Stimulated activated CD8-positive, alpha-beta memory T cell treated with anti-CD3 and anti-CD28 coated beads, Interleukin-7, amount 100 ng/mL, for 4 hours (primary cell): Measurements from ENCODE around the gene PADI3.
"Not testable (repeated sequence)": the region's sequence is repeated elsewhere in the genome, so short reads cannot be mapped to it uniquely, and the experiment has no call there.

Source experiments
- DNase-seq, 2 donors: peaks; one replicate each; pipeline ENCODE4 v3.0.0-alpha.2; 2020; ENCODE audit warnings: low read depth in 2 of 2

Gene PADI3

GRCh38 chr1:17241011-17241779 is 7.7 kb upstream of the PADI3 start:
- not testable (repeated sequence) for DNase-seq

DNA sequence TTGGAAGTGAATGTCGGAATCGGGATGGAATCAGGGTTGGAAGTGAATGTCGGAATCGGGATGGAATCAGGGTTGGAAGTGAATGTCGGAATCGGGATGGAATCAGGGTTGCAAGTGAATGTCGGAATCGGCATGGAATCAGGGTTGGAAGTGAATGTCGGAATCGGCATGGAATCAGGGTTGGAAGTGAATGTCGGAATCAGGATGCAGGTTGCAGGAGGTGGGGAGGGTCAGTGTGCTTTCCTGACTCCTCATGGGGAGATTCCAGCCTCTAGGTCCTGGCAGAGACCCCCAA is 7.2 kb upstream of the PADI3 start:
- DNase-seq: not testable (repeated sequence)

DNA sequence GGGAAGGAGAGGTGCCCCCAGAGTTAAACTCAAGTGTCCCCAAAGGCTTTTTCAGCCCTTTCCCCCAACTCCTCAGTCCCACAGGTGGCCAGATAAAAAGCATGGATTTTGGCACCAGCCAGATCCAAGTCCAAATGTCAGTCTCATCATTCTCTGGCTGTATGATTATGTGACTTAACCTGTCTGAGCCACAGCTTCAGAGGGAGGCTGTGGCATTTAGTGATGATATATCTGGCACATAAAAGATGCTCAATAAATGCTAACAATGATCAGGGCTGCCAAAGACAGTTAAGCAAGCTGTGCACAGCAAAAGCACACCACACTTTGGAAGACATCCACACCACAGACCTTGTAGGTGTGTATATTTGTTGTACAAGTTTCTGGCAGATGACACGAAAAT is 5.6 kb upstream of the PADI3 start:
- DNase-seq: no peak

- DNase-seq: no peak
These were observed 3.8 kb upstream of the PADI3 start for GRCh38 chr1:17244821-17245740.

DNA sequence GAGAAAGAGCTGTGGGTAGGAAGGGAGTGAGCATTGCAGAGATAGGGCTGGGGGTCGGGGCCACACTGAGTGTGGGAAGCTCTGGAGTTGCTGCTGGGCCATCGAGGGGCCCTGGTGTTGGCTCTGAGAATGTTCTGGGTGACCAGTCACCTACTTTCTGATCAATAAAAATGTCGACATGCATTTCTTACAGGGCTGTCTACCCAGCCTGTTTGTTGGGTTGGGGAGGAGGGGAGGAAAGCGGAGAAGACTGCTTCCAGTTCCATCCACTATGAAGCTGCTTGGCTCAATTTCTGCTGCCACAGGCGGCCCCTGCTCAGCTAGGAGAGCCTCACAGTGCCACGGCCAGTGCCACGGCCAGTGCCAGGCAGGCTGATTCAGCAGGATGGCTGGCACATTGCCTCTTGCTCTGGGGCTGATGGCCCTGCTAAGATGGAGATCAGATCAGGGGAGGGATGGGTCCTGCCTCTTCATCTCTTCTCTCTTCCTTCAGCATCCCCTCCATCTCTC is 3.0 kb upstream of the PADI3 start:
- no peak for DNase-seq

- no peak for DNase-seq
These were observed 1.9 kb upstream of the PADI3 start for GRCh38 chr1:17246971-17247370.

GRCh38 chr1:17250601-17251000 is 1.7 kb downstream of the PADI3 start:
- DNase-seq: no peak

GRCh38 chr1:17251246-17251645 is 2.3 kb downstream of the PADI3 start:
- no peak for DNase-seq

DNA sequence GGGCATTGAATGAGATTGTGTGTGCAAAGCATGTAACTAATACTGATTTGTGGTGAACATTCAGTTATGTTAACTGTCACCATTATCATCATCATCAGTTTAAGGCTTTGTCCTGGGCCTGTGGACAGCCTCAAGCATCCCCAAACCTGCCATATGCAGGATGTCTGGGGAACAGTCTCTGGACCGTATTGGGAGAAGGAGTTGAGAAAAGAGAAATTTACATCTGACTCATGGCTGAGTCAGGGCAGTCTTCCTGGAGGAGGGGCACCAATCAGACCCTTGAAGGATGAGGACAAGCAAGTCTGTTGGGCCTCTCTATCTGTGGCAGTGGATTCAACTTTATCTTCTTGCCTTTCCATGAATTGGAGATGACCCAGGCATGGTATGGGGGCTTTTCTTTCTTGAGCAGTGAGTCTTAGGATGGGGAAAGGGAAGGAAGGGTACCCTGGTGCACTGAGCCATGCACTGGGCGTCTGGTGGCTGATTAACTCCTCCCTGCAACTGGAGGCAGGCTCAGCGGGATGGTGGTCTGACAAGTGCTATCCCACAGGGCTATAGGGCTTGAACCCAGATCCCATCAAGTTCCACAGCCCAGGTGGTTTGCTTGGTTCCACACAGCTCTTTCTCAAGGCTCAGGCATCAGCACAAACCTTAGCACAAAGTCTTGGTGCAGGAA is 2.9 kb downstream of the PADI3 start:
- DNase-seq: no peak

DNA sequence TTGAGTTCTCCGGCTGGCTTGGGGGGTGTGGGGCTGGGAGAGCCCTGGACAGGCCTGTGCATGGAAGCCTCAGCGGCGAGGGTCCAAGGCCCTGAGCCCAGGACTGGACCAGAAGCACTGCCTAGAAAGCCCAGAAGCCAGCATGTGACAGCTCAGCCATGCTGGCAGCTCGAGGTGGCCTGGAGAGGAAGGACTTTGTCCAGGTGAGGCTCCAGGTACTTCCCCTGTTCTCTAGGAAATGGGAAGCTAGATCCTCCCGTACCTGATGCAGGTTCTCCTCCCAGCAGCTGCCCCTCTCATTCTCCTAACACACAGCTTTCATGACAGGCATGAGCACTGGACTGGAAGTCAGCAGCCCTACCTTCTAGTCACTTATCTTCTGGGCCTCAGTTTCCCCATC is 6.4 kb downstream of the PADI3 start:
- DNase-seq: no peak

- no peak for DNase-seq
These were observed 9.3 kb downstream of the PADI3 start for GRCh38 chr1:17258116-17258757.

DNA sequence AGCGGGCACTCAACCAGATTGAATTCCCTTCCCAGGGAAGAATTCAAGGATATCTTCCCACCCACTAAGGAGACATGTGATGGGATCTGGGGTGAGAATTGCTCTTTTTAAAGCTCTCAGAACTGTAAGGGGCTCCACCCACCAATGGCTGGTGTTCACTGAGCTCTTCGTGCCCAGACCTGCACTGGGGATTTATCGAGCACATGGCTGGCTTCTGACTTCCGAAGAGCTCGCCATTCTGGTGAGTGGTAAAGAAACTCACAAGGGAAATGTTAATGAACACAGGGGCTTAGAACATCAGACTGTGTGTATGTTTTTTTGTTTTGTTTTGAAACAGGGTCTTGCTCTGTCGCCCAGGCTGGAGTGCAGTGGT is 9.8 kb downstream of the PADI3 start:
- no peak for DNase-seq

DNA sequence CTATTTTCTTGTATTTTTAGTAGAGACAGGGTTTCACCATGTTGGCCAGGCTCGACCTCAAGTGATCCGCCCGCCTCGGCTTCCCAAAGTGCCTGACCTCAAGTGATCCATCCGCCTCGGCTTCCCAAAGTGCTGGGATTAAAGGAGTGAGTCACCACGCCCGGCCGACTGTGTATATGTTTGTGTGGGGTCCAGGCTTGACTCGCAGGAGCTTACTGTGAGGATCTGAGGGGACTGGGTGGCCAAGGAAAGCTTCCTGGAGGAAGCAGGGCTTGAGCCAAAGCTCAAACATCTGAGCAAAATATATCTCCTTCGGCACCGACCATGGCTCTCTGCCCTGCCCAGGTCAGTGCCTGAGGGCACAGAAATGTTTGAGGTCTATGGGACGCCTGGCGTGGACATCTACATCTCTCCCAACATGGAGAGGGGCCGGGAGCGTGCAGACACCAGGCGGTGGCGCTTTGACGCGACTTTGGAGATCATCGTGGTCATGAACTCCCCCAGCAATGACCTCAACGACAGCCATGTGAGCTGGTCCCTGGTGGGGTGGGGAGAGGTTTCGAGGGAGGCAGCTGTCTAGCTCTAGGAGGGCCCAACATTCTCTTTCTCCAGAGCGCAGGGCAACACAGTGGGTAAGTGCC is 10.5 kb downstream of the PADI3 start:
- DNase-seq: no peak

GRCh38 chr1:17260264-17260663 is 11.4 kb downstream of the PADI3 start:
- DNase-seq: no peak

GRCh38 chr1:17260738-17261137 is 11.8 kb downstream of the PADI3 start:
- DNase-seq: no peak

DNA sequence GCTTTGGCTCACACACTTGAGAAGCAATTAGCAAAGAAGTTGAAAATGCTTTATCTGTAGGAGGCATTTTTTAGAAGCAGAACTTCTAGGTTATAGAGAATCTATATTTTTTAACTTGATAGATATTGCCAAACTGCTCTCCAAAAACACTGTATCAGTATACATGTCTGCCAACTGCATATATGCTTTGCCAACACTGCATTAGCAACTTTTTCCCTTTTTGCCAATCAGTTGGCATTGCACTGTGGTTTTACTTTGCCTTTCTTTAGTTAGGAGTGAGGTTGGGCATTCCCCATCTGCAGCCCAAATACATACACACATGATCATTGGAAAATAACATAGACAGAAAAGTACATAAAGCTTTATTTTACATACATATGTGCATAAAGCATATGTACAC is 15.0 kb downstream of the PADI3 start:
- DNase-seq: no peak

DNA sequence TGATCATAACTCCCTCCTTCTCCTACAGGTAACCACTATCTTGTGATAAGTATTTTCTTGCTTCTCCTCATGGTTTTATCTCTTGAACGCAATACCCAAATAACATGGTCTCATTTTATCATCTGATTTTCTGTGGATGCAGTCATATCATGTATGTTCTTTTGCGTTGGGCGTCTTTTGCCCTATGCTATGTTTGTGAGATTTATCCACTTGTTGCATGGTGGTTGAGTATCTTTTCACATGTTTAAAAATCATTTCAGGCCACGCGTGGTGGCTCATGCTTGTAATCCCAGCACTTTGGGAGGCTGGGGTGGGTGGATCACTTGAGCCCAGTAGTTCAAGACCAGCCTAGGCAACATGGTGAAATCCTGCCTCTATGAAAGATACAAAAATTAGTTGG is 15.6 kb downstream of the PADI3 start:
- DNase-seq: no peak

- no peak for DNase-seq
These were observed 16.3 kb downstream of the PADI3 start for GRCh38 chr1:17265162-17265561.

GRCh38 chr1:17265950-17266349 is 17.1 kb downstream of the PADI3 start:
- no peak for DNase-seq

DNA sequence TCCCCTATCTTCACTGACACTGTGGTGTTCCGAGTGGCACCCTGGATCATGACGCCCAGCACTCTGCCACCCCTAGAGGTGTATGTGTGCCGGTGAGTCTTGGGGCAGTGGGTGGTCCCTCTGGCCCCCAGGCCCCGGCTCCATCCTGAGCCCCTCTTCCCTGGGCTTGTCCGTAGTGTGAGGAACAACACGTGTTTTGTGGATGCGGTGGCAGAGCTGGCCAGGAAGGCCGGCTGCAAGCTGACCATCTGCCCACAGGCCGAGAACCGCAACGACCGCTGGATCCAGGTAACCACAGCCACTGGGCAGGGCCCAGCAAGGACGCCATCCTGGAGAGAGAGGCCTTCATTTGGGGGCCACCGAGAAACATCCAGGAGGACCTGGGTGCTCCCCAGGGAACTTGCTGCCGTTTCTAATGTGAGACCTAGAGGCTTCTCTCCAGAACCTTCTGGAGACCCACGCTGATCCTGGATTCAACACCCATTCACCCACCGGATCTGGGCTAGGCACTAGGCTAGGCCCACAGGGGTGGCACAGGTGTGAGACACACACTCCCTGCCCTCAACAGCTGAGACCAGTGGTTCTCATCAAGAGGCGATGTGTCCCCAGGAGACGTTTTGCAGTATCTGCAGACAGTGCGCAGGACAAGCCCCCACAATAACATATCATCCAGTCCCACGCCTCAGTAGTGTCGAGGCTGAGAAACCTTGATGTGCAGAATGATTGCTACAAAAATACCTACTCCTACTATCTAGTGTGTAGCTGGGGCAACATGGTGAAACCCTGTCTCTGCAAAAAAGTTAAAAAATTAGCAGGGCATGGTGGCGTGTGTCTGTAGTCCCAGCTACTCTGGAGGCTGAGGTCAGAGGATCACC is 22.2 kb downstream of the PADI3 start:
- no peak for DNase-seq

GRCh38 chr1:17272066-17272465 is 23.2 kb downstream of the PADI3 start:
- DNase-seq: no peak
